Measurements from ENCODE around the gene ZCCHC2. TPM values are rescaled to one million over a fixed set of nuclear protein-coding genes. Genes with fewer than 3 reads are reported as not detected.

The ZCCHC2 gene
- total and polyA plus RNA-seq, 4 donors, result 7.1 to 25.4 (median 10.8) TPM

DNA sequence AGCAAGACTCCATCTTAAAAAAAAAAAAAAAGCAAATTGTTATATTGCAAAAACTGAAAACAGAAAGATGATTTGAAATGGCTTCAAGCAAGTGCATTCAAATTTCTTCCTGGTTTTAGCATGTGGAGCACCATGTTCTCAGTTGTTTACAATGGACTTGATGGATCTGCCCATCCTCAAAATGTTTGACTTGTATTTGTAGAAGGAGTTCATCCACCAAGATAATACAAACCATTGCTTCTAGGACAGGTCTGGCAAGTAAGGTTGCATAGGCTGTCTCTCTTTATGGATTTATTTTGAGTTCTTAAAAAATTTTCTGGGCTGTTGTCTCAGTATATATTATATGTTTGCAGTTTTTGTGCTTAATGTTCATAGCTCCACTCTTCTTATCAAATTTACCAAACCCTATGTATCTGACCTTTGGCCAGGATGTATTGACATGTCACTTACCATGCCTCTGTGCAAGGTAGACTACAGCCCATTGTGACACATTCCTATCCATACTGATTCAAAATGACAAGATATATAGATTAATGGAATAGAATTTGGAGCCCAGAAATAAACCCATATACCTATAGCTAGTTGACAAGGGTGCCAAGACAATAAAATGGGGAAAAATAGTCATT is 21.7 kb upstream of the ZCCHC2 start:
- TF ChIP-seq, protein P1, sequence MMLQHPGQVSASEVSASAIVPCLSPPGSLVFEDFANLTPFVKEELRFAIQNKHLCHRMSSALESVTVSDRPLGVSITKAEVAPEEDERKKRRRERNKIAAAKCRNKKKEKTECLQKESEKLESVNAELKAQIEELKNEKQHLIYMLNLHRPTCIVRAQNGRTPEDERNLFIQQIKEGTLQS (IDR thresholded peaks at IDR 0.05), result no peak
- TF ChIP-seq HNF4A (conservative IDR thresholded peaks at IDR 0.05) (peak; percentile 10 to 16), FOXA2 (IDR thresholded peaks at IDR 0.05) (no peak), HNF4G (IDR thresholded peaks at IDR 0.05) (no peak), TAF1 (conservative IDR thresholded peaks at IDR 0.05) (no peak)
- TF ChIP-seq, protein P2, sequence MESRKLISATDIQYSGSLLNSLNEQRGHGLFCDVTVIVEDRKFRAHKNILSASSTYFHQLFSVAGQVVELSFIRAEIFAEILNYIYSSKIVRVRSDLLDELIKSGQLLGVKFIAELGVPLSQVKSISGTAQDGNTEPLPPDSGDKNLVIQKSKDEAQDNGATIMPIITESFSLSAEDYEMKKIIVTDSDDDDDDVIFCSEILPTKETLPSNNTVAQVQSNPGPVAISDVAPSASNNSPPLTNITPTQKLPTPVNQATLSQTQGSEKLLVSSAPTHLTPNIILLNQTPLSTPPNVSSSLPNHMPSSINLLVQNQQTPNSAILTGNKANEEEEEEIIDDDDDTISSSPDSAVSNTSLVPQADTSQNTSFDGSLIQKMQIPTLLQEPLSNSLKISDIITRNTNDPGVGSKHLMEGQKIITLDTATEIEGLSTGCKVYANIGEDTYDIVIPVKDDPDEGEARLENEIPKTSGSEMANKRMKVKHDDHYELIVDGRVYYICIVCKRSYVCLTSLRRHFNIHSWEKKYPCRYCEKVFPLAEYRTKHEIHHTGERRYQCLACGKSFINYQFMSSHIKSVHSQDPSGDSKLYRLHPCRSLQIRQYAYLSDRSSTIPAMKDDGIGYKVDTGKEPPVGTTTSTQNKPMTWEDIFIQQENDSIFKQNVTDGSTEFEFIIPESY (IDR thresholded peaks at IDR 0.05), result no peak
- H3K9me3 ChIP-seq (ENCODE audit: control insufficient read depth in 4 of 4, low read length in 3 of 4), result no peaks in the 10 kb centered on the region
- H3K4me1 ChIP-seq (ENCODE audit: control insufficient read depth in 4 of 4, insufficient read depth in 4 of 4, low read length in 3 of 4), result peaks cover 14 to 46% (median 41%) of the 10 kb centered on the region in 4 donors
- no peak overlapping the region for H3K9ac ChIP-seq (ENCODE audit: low read depth in 1 of 2, low read length in 2 of 2)
- H3K27ac ChIP-seq (ENCODE audit: low read depth in 1 of 2, low read length in 2 of 2), result no peak overlapping the region
- no peak for DNase-seq (ENCODE audit: low spot score)
- H3K27me3 ChIP-seq (ENCODE audit: control insufficient read depth in 4 of 4, insufficient read depth in 4 of 4, low read length in 3 of 4), result no peaks in the 10 kb centered on the region
- H3K4me3 ChIP-seq (ENCODE audit: low read depth in 1 of 3, low read length in 3 of 3), result no peak overlapping the region
- peaks cover 0 to 1% (median 0%) of the 10 kb centered on the region in 4 donors for H3K36me3 ChIP-seq (ENCODE audit: control insufficient read depth in 4 of 4, insufficient read depth in 3 of 4, low read depth in 1 of 4, low read length in 3 of 4)

DNA sequence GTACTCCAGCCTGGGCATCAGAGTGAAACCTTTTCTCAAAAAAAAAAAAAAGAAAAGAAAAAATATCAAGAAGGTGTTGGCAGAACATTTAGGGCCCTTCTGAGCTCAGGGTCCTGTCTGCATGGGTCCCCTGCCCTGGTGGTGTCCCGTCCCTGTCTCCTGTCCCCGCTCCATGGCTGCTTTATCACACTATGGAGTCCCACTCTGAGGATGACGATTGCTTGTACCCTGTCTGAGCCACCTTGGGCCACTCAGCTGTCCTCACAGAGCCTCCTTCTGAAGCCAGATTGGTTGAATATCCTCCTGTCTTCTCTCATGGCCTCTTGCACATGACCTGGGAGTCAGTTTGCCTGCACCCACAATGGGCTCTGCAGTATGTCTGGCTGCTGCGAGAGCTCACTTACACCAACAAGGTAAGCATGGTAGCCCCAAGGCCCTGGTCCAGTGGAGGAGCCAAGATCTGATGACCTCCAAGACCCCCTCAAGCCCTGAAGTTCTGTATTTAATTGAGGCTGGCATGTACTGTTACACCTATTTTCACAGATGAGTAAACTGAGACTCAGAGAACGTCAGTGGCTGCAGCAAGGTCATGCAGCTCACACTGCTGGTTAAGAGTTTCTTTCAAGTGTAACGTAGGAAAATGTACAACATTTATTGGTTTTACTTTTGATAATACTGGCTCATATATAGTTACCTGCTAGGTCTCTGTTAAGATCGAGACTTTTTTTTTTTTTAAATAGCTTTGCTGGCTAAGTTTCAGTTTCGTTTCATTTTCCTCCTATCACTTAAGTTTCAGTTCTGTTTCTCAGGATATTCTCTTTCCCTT is 16.9 kb upstream of the ZCCHC2 start:
- DNase-seq (ENCODE audit: low spot score), result no peak
- peaks cover 0 to 1% (median 0%) of the 10 kb centered on the region in 4 donors for H3K36me3 ChIP-seq (ENCODE audit: control insufficient read depth in 4 of 4, insufficient read depth in 3 of 4, low read depth in 1 of 4, low read length in 3 of 4)
- H3K9ac ChIP-seq (ENCODE audit: low read depth in 1 of 2, low read length in 2 of 2), result peak overlapping the region; percentile 79 to 100
- WGBS, result 46% methylated on average over 8 of the region's 8 CpGs
- H3K27ac ChIP-seq (ENCODE audit: low read depth in 1 of 2, low read length in 2 of 2), result peak overlapping the region; percentile 84 to 96
- TF ChIP-seq EGR1 (IDR thresholded peaks at IDR 0.05; ENCODE audit: low read depth in 2 of 2) (no peak), SP1 (IDR thresholded peaks at IDR 0.05) (no peak), RXRA (IDR thresholded peaks at IDR 0.05) (no peak), JUND (IDR thresholded peaks at IDR 0.05) (no peak)
- no peaks in the 10 kb centered on the region for H3K27me3 ChIP-seq (ENCODE audit: control insufficient read depth in 4 of 4, insufficient read depth in 4 of 4, low read length in 3 of 4)
- H3K4me3 ChIP-seq (ENCODE audit: low read depth in 1 of 3, low read length in 3 of 3), result peak overlapping the region; percentile 40 to 93 (median 56)
- peaks cover 9 to 39% (median 23%) of the 10 kb centered on the region in 4 donors for H3K4me1 ChIP-seq (ENCODE audit: control insufficient read depth in 4 of 4, insufficient read depth in 4 of 4, low read length in 3 of 4)
- no peaks in the 10 kb centered on the region for H3K9me3 ChIP-seq (ENCODE audit: control insufficient read depth in 4 of 4, low read length in 3 of 4)

DNA sequence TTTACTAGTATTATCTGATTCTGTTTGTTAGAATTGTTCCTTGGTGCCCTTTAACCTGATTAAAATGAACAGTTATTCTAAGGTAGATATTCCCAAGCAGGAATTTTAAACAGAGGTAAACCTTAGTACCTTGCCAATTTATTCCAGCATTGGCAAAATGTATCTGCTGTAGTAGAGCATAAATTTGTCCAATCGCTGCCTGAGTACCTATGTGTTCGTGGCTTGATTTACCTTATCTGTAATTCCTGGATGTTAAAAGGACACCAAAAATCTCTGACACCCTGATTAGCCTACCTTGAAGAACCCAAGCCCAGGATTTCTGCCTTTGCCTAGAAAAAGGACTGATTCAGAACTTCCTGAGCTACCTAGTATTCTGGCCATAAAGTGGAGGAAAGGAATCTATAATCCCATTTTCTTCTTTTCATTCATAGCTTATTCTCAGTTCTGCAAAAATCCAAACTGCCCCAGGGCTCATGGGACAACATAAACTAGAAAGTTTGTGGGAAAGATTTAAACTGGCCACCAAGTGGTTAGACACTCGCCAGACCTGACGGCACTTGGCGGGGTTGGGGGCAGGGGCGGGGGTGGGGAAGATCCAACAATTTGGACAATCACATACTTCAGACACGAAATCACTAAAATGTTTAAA is 16.2 kb upstream of the ZCCHC2 start:
- Histone ChIP-seq H3K27ac (ENCODE audit: low read depth in 1 of 2, low read length in 2 of 2) (peak overlapping the region; percentile 84 to 96), H3K4me3 (ENCODE audit: low read depth in 1 of 3, low read length in 3 of 3) (peak overlapping the region; percentile 40 to 93 (median 56)), H3K36me3 (ENCODE audit: control insufficient read depth in 4 of 4, insufficient read depth in 3 of 4, low read depth in 1 of 4, low read length in 3 of 4) (peaks cover 0 to 1% (median 0%) of the 10 kb centered on the region in 4 donors), H3K9ac (ENCODE audit: low read depth in 1 of 2, low read length in 2 of 2) (peak overlapping the region; percentile 79 to 100), H3K4me1 (ENCODE audit: control insufficient read depth in 4 of 4, insufficient read depth in 4 of 4, low read length in 3 of 4) (peaks cover 9 to 35% (median 24%) of the 10 kb centered on the region in 4 donors), H3K9me3 (ENCODE audit: control insufficient read depth in 4 of 4, low read length in 3 of 4) (no peaks in the 10 kb centered on the region), H3K27me3 (ENCODE audit: control insufficient read depth in 4 of 4, insufficient read depth in 4 of 4, low read length in 3 of 4) (no peaks in the 10 kb centered on the region)
- WGBS, result 18% methylated on average over 7 of the region's 7 CpGs
- peak; percentile 8 for TF ChIP-seq NR2F2 (IDR thresholded peaks at IDR 0.05)
- TF ChIP-seq RAD21 (IDR thresholded peaks at IDR 0.05), result peak; percentile 7 to 35
- TF ChIP-seq, protein P1 (IDR thresholded peaks at IDR 0.05), result no peak
- no peak for DNase-seq (ENCODE audit: low spot score)

Measured in liver (tissue), 9 donors.